Measurements from ENCODE around the gene HSPA5.

The HSPA5 gene

DNA sequence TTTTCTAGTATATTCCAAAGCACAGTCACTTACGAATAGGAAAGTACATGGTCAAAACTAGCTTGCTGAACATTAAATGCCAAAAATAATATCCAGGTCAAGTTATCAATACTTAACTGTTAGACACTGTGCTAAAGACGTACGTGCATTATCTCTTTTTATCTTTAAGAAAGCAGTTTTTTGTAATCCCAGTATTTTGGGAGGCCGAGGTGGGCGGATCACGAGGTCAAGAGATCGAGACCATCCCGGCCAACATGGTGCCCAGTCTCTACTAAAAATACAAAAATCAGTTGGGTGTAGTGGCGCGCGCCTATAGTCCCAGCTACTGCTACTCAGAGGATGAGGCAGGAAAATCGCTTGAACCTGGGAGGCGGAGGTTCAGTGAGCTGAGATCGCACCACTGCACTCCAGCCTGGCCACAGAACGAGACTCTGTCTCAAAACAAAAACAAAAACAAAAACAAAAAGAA is 2.7 kb upstream of the HSPA5 start:
- TF ChIP-seq, protein P1, sequence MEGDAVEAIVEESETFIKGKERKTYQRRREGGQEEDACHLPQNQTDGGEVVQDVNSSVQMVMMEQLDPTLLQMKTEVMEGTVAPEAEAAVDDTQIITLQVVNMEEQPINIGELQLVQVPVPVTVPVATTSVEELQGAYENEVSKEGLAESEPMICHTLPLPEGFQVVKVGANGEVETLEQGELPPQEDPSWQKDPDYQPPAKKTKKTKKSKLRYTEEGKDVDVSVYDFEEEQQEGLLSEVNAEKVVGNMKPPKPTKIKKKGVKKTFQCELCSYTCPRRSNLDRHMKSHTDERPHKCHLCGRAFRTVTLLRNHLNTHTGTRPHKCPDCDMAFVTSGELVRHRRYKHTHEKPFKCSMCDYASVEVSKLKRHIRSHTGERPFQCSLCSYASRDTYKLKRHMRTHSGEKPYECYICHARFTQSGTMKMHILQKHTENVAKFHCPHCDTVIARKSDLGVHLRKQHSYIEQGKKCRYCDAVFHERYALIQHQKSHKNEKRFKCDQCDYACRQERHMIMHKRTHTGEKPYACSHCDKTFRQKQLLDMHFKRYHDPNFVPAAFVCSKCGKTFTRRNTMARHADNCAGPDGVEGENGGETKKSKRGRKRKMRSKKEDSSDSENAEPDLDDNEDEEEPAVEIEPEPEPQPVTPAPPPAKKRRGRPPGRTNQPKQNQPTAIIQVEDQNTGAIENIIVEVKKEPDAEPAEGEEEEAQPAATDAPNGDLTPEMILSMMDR (IDR thresholded peaks at IDR 0.05; ENCODE audit: borderline replicate concordance, control extremely low read depth, extremely low read depth, insufficient read depth, missing control alignments) = no peak
- DNase-seq (ENCODE audit: low spot score) = no peak
- in situ Hi-C loops (cut with MboI; ENCODE audit: low sequenced_read_pairs, unreplicated experiment) = no loop called here

DNA sequence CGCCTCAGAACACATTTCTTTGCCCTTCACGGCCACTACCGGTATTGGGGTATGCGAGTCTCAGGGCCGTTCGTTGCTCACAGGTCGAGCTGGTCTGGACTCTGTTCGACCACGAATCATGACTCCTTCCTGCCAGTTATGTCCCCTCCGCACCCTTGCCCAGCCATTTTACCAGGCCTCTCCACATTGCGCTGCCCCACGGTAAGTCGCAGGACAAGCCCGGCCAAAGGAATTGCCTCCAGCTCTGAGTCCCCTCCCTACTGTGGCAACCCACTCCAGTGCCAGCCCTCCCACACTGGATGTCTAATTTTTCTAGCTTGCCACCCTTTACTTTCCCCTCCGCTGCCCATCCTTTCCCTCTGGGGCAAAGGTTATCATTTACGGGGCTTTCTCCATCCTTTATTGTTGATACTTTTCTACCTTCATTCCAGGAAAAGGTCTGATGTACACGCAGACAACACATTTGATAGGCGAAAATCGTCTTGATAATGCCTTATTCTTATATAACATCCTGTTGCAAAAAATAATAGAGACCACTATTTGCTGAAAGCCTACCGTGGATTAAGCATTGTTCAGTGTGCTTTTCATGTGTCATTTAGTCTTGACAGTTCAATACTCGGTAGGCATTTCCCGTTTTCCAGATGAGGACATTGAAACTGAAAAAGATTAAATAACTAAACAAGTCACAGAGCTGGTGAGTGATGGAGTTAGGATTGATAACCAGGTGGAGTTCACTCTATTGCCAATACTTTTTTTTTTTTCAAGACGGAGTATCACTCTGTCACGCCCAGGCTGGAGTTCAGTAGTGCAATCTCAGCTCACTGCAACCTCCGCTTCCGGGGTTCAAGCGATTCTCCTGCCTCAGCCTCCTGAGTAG is 958 bp upstream of the HSPA5 start:
- in situ Hi-C loops (cut with MboI; ENCODE audit: low sequenced_read_pairs, unreplicated experiment) = no loop called here
- DNase-seq (ENCODE audit: low spot score) = peak; percentile 32
- TF ChIP-seq, protein P1 (IDR thresholded peaks at IDR 0.05; ENCODE audit: borderline replicate concordance, control extremely low read depth, extremely low read depth, insufficient read depth, missing control alignments) = no peak

DNA sequence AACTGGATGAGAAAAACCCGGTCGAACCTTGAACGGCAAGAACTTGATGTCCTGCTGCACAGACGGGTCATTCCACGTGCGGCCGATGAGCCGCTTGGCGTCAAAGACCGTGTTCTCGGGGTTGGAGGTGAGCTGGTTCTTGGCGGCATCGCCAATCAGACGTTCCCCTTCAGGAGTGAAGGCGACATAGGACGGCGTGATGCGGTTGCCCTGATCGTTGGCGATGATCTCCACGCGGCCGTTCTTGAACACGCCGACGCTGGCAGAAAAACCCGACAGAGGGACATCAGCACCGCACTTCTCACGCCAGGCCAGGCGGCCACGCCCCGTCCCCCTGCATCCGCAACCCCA is 519 bp downstream of the HSPA5 start:
- in situ Hi-C loops (cut with MboI; ENCODE audit: low sequenced_read_pairs, unreplicated experiment) = no loop called here
- TF ChIP-seq, protein P1 (IDR thresholded peaks at IDR 0.05; ENCODE audit: borderline replicate concordance, control extremely low read depth, extremely low read depth, insufficient read depth, missing control alignments) = no peak
- DNase-seq (ENCODE audit: low spot score) = peak; percentile 42

DNA sequence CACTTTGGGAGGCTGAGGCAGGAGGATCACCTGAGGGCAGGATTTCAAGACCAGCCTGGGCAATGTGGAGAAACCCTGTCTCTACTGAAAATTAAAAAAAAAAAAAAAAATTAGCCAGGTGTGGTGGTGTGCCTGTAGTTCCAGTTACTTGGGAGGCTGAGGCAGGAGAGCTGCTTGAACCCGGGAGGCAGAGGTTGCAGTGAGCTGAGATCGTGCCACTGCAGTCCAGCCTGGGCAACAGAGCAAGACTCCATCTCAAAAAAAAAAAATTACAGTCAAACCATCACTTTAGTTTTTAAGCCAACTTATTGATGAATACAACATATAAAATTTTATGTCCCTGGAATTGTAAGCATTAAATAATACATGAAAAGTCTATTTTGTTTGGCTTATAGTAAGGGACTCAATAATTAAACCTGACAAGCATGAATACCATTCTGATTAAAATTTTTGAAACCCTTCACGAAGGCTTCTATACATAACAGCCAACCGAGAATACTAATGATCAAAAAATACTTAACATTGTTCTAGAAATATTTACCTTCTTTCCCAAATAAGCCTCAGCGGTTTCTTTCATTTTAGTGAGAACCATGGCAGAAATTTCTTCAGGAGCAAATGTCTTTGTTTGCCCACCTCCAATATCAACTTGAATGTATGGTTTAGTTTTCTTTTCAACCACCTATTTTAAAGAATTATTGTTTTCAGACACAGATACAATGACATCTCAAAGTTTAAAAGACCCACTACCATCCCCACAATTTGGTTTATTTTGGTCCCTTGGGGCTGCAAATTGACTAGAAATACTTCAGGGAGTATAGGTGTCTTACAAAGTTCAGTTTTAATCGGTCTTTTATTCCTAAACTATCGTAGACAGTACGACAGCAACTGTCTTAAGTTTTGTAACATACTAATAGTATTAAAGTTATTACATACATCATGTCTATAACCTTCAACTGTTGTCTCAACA is 1.2 kb downstream of the HSPA5 start:
- DNase-seq (ENCODE audit: low spot score) = no peak
- TF ChIP-seq, protein P1 (IDR thresholded peaks at IDR 0.05; ENCODE audit: borderline replicate concordance, control extremely low read depth, extremely low read depth, insufficient read depth, missing control alignments) = no peak
- in situ Hi-C loops (cut with MboI; ENCODE audit: low sequenced_read_pairs, unreplicated experiment) = no loop called here

DNA sequence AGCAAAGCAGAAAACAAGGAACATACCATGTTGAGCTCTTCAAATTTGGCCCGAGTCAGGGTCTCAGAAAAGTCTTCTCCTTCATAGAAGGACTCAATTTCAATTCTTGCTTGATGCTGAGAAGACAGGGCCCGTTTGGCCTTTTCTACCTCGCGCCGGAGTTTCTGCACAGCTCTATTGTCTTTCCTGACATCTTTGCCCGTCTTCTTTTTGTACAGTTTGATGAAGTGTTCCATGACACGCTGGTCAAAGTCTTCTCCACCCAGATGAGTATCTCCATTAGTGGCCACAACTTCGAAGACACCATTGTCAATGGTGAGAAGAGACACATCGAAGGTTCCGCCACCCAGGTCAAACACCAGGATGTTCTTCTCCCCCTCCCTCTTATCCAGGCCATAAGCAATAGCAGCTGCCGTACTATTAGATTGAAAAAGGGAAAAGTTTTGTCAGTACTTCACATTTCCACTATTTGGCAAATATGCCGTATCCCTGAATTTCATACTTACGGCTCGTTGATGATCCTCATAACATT is 2.2 kb downstream of the HSPA5 start:
- DNase-seq (ENCODE audit: low spot score) = no peak
- in situ Hi-C loops (cut with MboI; ENCODE audit: low sequenced_read_pairs, unreplicated experiment) = no loop called here
- TF ChIP-seq, protein P1 (IDR thresholded peaks at IDR 0.05; ENCODE audit: borderline replicate concordance, control extremely low read depth, extremely low read depth, insufficient read depth, missing control alignments) = no peak
